SKM-1 treated with dmso at 0.1 percent for 144 hours (cell line): ENCODE data around the gene PDE4A.
"Not testable (repeated sequence)": the region's sequence is repeated elsewhere in the genome, so short reads cannot be mapped to it uniquely, and the experiment has no call there.

Source experiments
- DNase-seq: peaks from one replicate; lab custom pipeline; 2025; ENCODE audit not compliant: unreplicated experiment; lab: John Stamatoyannopoulos, UW

The PDE4A gene

DNA sequence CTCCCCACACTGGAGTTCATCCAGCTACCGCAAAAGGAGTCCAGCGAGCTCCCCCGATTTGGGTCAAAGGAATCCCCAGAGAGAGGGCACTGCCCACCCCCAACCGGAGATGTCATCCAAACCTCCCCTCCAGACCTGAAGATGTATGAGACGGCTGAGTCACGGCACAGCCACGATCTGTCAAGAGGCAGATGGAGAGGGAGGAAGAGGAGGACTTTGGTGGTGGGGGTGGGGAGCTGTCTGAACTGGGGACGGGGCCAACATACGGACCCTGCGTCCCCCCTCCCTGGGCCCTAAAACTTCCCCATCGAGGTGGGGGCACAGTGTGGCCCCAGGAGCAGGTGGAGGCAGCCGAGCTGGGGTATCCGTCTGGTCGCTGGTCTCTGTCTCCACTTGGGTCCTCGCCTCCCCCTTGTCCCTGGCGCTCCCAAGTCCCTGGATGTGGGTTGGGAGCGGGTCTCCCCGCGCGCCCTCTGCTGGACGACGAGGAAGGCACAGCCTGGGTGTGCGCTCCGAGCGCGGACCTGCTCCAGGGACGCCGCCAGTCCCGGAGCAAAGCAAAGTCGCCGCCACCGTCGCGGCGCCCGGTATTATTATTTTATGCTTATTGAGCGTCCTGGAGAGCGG, 3.8 kb downstream of the PDE4A start:
- no peak for DNase-seq

DNA sequence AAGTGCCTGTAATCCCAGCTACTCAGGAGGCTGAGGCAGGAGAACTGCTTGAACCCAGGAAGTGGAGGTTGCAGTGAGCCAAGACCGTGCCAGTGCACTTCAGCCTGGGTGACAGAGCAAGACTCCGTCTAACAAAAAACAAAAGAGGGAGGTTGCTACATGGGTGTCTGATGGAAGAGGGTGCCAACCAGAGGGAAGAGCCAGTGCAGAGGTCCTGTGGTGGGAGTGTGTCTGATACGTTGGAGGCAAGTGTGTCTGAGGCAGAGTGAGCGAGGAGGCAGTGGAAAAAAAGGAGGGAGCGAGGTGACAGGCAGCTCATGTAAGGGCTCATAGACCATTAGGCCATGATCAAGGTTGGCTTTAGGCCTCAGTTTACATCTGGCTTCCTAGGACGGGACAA, 6.8 kb downstream of the PDE4A start:
- no peak for DNase-seq

DNA sequence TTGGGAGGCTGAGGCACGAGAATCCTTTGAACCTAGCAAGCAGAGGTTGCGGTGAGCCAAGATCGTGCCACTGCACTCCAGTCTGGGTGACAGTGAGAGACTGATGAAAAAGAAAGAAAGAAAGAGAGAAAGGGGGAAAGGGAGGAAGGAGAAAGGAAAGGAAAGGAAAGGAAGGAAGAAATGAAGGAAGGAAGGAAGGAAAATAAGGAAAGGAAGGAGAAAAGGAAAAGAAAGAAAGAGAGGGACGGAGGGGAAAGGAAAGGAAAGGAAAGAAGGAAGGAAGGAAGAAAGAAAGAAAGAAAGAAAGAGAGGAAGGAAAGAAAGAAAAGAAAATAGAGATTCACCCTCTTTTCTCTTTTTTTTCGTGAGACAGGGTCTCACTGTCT, 8.7 kb downstream of the PDE4A start:
- DNase-seq = no peak

DNA sequence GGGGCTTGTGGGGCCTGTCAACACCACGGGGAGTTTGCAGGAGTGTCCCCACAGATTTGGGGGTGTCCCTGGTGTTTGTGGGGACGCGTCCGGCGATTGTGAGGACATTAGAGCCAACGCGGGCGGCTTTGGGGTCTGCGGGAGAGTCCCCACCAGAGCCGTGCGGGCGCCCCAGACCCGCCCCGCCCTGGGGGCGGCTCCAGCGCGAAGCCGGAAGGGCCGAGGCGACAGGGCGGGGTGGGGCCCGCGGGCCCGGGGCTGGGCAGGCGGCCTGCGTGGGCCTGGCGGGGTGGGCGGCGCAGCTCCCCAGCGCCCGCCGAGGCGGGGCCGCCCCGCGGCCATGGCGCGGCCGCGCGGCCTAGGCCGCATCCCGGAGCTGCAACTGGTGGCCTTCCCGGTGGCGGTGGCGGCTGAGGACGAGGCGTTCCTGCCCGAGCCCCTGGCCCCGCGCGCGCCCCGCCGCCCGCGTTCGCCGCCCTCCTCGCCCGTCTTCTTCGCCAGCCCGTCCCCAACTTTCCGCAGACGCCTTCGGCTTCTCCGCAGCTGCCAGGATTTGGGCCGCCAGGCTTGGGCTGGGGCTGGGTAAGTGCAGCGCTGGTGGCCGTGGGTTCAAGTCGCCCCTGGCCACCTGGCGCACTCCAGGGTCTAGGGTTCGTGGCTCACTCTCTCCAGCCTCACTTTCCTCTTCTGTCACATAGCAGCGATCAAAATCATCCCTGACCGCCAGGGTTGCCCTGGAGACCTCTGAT, 10.3 kb downstream of the PDE4A start:
- DNase-seq = no peak

DNA sequence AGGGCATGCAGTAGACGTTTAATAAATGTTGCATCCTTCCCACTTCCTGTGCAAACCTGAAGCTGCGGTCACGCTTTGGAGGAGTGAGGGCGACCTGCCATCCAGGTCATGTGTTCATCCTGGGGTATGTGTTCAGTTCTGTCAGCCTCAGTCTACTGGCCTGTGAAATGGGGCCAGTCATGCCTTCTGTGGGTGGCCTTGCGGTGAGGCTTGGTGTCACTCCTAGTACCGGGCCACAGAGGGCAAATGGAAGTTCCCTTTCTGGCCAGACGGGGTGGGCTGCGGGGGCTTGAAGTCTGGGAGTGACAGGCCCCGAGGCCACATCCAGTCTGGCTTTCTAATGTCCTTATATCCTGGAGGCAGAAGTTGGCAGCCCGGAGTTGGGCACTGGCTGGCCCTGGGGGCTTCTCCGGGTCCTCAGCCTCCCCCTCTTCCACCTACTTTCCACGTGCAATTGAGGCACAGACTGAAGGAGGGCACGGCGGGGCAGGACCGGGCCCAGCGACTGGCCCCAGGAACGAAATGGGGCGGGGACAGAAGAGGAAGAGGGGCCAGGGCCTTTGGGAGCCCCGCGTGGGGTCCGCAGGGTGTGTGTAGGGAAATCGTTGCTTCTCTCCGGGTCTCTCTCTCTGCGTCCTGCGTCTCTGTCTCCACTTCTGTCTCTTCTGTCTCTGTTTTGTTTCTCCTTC, 11.1 kb downstream of the PDE4A start:
- no peak for DNase-seq

DNA sequence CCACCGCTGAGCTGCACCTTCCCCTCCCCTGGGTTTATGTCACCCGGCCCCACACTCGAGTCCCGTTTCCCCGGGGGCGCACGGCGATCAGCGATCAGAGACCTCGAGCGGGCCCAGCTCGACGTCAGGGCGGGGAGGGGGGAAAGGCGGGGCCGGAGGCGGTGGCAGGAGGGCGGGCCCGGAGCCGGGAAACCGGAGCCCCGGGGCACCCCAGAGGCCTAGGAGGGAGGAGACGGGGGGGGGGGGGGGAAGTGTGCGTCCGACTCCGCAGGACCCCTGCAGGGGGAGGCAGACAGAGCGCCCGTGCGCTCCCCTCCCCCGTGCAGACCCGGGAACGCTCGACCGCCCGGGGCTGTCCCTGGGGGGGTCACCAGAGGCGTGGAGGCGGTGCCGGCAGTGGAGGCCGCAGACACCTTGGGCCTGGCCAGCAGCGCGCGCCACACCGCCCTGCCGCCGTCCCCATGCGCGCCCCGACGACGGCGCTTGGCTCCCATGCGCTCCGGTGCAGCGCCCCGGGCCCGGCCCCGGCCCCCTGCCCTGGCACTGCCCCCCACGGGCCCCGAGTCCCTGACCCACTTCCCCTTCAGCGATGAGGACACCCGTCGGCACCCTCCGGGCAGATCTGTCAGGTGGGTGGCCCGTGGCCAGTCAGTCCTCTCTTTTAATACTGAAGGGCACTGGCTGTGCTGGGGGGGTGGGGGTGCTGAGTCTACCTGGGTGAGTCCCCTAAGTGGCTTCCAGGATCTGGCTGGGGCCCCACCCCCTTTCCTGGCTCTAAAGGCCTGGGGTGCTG, 11.8 kb downstream of the PDE4A start:
- no peak for DNase-seq

DNA sequence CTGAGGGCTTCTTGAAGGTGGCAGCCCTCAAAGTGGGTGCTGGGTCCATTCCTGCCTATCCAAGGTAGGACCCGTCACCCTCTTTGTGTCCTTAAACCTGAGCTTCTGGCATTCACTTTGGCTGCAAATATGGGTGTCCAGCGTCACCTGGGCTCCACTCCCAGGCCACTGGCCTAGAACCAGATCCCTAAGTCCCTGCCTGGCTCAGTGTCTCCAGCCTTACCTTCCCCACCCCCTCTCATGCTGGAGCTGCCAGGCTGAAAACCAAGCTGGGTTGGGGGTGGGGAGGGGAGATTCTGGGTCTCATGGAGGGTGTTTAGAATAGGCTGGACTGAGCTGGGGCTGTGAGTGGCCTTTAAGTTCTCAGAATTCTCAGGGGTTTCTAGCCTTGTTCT, 12.4 kb downstream of the PDE4A start:
- DNase-seq = no peak

DNA sequence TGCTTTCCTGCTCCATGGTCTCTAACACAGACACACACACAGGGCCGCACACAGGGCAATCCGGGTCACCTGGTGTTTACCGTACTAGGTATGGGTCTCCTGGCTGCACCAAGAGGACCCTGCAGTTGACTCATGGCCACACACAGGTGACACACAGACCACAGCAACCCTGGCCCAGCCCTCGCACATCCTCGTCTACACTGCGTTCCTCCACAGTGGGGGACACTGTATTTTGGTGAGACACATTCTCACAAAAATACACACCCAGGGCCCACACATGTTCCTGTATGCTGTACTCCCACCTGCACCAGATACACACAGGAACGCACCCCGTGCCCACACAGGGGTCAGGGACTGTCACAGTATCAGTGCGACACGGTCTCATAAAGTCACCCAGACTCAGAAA, 12.8 kb downstream of the PDE4A start:
- no peak for DNase-seq

DNA sequence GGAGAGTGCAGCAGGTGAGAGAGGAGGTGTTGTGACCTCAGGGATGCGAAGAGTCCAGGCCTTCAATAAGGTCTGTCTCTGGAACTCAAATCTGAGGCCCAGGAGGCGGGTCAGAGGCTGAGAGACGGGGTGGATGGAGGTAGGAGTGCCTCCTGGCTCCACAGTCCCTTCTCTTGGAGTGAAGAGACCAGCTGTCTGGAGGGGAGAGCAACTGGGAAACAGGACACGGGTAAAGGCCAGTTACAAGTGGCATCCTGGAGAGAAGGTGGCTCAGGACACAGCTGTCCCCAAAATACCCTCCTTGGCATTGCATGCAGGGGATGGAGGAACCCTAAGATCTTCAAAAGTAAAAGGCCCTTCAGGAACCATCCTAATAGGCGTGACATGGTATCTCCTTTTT, 19.2 kb downstream of the PDE4A start:
- DNase-seq = no peak

DNA sequence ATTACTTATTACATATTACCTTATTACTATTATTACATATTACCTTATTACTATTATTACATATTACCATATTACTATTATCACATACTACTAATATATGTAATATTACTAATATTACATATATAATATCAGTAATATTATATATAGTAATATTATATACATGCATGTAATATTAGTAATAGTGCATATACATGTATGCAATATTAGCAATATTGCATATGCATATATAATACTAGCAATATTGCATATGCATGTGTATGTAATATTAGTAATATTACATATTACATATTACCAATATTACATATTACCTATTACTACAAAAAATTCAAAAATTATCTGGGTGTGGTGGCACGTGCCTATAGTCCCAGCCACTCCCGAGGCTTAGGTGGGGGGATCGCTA, 22.4 kb downstream of the PDE4A start:
- DNase-seq = no peak

DNA sequence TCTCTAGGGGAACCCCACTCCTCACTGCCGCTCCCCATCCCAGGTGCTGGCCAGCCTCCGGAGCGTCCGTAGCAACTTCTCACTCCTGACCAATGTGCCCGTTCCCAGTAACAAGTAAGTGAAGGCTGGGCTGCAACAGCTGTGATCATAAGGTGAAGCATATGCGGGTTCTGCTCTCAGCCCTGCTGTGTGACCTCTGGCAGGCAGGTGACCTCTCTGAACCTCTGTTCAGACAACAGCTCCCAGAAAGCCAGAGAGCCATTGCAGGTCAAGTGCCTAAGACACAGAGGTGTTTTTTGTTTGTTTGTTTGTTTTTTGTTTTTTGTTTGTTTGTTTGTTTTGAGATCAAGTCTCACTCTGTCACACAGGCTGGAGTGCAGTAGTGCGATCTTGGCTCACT, 28.7 kb downstream of the PDE4A start:
- DNase-seq = no peak

DNA sequence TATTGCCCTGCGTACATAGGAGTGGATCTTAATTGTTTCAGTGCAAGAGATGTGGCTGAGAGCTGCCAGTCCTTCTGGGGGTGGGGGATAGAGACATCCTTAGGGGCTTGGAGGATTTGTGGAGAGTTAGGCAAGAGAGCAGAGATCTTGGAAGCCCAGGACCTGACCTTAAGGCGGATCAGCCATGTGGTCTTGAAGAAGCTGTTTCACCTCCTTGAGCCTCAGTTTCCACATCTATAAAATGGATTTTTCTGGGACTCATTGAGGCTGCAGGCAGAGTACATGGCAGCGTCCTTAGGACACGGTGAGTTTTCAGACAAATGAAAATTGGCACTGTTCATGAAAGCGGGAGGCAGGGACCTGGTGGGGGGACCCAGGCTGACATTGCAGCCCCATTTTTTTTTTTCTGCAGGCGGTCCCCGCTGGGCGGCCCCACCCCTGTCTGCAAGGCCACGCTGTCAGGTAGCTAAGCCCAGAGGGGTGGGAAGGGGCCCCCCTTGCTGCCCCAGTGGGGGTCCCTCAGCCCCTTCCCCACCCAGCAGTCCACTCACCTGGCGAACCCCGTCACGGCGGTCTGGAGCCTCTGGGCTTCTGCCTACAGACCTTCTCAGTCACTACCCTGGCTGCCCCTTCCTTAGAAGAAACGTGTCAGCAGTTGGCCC, 30.0 kb downstream of the PDE4A start:
- DNase-seq = no peak

DNA sequence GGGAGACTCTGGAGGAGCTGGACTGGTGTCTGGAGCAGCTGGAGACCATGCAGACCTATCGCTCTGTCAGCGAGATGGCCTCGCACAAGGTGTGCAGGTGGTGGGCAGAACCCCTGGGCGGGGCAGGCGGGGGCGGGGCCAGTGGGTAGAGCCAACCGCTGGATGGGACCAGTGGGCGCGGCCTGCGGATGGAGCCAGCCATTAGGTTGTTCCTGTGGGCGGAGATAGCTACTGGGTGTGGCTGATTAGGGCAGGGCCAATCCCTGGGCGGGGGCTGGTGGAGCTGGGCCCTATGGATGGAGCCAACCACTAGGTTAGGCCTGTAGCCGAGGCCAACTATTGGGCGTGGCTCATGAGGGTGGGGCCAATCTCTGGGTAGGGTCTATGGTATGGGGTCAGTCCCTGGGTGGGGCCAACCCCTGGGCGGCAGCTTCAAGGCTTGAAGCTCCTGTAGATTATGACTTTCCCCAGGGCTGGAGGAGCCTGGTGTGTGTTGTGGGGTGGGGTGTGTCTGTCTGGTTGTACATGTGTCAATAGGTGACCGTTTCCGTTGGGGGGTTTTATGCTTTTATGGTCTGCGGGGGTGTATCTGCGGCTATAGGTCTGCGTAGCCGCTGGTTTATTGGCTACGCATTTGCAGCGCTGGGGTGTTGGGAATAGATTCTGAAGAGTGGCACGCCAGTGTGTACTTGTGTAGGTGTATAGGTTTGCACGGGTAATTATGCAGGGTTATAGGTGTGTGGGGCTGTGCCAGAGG, 30.7 kb downstream of the PDE4A start:
- DNase-seq = no peak

DNA sequence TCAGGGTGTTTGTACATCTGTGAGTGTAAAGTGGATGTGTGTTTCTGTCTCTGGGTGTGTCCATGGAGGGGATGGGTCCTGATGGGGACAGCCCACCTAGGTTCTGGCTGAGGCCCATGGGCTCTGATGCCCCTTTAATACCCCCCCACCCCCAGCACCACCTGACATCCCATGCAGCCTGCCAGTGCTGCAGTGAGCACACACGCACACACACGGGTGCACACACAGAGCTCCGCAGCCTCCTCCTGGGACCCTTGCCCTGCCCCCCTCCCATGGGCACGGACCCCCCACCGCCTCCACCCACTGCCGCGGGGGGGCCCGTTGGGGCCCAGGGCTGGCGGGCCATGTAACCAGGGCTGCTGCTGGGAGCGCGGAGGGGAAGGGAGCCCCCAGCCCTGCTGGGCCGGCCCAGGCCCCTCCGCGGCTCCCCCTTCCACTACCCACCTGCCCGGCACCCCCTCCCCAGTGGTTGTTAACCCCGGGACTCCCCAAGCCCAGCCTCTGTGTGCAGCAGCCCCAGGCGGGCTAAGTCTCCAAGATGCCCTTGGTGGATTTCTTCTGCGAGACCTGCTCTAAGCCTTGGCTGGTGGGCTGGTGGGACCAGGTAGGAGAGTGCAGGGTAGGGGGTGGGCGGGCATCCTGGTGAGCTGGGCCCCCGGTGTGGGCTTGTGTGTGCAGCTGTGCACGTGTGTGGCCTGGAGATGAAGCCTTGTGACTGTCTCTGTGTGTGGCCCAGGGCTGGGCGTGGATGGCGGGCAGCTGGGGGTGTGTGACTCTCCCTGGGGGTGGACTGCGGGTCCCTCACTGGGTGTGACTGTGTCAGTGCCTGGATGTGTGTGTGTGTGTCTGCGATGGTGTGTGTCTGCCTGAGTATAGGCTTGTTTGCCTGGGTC, 32.6 kb downstream of the PDE4A start:
- DNase-seq = no peak

DNA sequence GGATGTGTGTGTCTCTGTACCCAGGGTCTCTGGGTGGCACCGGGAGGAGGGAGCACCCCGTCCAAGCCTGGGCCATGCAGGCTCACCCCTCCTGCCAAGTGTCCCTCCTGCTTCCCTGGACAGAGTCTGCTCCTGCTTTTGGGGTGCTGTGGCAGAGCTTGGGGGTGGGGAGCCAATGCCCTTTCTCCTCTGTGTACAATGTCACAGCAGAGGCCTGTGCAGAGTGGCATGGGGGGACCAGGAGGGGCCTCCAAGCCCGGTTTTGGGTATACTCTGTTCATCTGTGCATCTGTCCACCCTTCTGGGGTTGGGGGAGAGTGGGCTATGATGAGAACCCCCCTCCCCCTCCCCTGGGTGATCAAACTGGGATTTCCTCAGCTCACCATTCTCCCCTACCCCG, 33.5 kb downstream of the PDE4A start:
- DNase-seq = no peak

DNA sequence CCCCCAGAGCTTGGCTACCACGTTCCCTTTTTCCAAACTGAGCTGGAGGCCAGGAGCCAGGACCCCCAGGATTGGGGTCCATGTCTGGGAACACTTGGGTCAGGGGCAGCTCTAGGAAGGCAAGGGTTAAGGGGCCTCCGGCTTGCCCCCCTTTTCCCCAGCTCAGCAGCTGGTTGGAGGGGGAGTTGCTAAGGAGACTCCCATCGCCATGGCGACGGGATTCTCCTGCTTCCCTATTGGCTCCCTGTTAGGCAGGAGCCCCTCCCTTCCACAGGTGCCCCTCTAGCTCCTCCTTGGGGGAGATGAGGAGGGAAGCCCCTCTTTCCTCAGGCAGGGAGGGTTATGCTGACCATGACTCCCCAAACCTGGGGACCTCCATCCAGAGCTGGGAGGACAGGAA, 33.9 kb downstream of the PDE4A start:
- DNase-seq = no peak

DNA sequence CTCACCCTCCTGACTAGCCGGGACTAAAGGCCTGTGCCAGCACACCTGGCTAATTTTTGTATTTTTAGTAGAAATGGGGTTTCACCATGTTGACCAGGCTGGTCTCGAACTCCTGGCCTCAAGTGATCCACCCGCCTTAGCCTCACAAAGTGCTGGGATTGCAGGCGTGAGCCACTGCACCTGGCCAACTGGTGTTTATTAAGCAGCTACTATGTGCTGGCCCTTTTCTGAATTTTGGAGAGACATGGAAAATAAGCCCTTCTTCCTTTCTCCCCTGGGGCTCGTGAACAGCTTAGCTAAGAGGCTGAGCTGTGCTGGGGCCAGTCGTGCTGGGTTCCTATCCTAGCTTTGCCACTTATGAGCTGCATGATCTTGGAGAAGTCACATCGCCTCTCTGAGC, 38.4 kb downstream of the PDE4A start:
- not testable (repeated sequence) for DNase-seq

DNA sequence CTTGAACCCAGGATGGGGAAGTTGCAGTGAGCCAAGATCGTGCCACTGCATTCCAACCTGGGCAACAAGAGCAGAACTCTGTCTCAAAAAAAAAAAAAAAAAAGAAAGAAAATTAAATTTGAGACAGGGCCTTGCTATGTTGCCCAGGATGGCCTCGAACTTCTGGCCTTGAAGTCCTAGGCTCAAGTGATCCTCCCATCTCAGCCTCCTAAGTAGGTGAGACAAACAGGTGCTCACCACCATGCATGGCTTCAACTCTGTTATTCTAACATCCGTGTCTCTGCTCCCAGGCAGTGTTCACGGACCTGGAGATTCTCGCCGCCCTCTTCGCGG, 40.3 kb downstream of the PDE4A start:
- no peak for DNase-seq
